Mucosa of descending colon (tissue), 3 donors: ENCODE data around the gene NF2. TPM values are rescaled to one million over a fixed set of nuclear protein-coding genes. Genes with fewer than 3 reads are reported as not detected.

Experiments
- ATAC-seq: fragments of 200-7000 bp; cut with Tn5 transposase; one replicate; pipeline ENCODE4 v1.9.1; 2020; ENCODE audit warnings: mild to moderate bottlenecking, moderate library complexity
- DNase-seq, 3 donors: peaks; one replicate each; pipeline ENCODE4 v3.0.0-alpha.2; 2020
- H3K36me3 ChIP-seq: fragments of 200-600 bp; one replicate; pipeline ENCODE4 v1.8.0; 2021; ENCODE audit warnings: low read depth, mild to moderate bottlenecking
- H3K4me1 ChIP-seq: fragments of 200-600 bp; one replicate; pipeline ENCODE4 v1.8.0; 2021; ENCODE audit warnings: low read depth, mild to moderate bottlenecking
- H3K4me3 ChIP-seq: fragments of 200-600 bp; one replicate; pipeline ENCODE4 v1.8.0; 2021; ENCODE audit warnings: mild to moderate bottlenecking
- H3K9me3 ChIP-seq: fragments of 200-600 bp; one replicate; pipeline ENCODE4 v1.8.0; 2021; ENCODE audit warnings: mild to moderate bottlenecking
- intact Hi-C, 2 donors: fragments of 100-400 bp; cut with DNase I in 1 of 2; cut with micrococcal nuclease in 1 of 2; formaldehyde crosslinking; loops; one replicate each; pipeline versions ENCODE4 v1.11.0 to v1.11.1; 2022; cut with DNase I, micrococcal nuclease
- total RNA-seq, 3 donors: library from RNA; stranded (reverse); fragmentation: NEBNext Ultra II Directional in 2 of 3; extraction: Animal tissue kit (Norgen Biotek cat#: 25700) in 2 of 3; gene quantifications; one replicate each; pipeline versions ENCODE4 v1.2.1 to v1.2.4, GENCODE V29; 2021 to 2023
- TF ChIP-seq, protein P1 (sequence below): fragments of 200-600 bp; IDR thresholded peaks from one replicate; pipeline ENCODE4 v1.8.0; 2022; ENCODE audit warnings: antibody characterized with exemption, mild to moderate bottlenecking
- donor health status: DM: no; HTN: no; CAD: no; lungs with moderate emphysema.
- donor health status: DM: no; HTN: no; CAD: no.
- donor health status: DM: no; HTN: yes; CAD: no.

NF2 gene
- total RNA-seq, 3 donors from 2014 or later = 32.3 to 45.2 (median 43.1) TPM

DNA sequence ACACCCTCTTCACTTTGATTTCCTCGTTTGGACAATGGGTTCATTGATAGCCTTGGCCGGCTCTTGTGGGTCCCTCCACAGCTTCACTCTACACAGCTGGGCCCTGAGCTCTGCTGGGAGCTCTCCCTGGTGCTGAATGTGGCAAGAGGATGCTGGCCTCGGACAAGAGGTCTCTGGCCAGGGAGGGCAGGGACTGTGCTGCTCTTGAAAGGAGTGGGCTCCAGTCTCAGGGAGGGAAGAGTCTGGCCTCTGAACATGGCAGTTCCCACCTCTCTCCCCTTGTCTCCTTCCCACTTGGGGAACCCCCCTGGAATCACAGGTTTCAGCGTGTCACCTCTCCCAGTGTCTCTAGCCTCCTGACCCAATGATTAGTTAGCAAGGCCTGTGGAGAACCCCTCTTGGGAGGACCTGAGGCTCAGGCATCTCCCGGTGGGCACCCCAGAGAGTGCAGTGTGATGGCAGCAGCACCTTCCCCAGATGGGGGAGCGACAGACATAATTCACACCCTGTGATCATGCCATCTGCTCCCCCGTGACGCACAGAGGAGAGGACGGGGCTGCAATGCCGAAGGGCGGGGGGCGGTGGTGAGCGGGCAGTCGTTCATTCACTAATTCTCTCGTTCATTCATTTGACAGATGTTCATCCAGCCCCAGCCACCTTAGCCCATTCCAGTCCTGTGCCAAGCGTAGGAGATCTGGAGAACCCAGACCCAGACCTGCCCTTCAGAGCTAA is 113.5 kb downstream of the NF2 start:
- TF ChIP-seq, protein P1, sequence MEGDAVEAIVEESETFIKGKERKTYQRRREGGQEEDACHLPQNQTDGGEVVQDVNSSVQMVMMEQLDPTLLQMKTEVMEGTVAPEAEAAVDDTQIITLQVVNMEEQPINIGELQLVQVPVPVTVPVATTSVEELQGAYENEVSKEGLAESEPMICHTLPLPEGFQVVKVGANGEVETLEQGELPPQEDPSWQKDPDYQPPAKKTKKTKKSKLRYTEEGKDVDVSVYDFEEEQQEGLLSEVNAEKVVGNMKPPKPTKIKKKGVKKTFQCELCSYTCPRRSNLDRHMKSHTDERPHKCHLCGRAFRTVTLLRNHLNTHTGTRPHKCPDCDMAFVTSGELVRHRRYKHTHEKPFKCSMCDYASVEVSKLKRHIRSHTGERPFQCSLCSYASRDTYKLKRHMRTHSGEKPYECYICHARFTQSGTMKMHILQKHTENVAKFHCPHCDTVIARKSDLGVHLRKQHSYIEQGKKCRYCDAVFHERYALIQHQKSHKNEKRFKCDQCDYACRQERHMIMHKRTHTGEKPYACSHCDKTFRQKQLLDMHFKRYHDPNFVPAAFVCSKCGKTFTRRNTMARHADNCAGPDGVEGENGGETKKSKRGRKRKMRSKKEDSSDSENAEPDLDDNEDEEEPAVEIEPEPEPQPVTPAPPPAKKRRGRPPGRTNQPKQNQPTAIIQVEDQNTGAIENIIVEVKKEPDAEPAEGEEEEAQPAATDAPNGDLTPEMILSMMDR = no peak
- H3K9me3 ChIP-seq = no peaks in the 10 kb centered on the region
- peaks cover 2% of the 10 kb centered on the region for H3K4me1 ChIP-seq
- intact Hi-C loops = no loop called here
- H3K4me3 ChIP-seq = no peak overlapping the region
- peak; percentile 74 for ATAC-seq
- H3K36me3 ChIP-seq = no peaks in the 10 kb centered on the region
- peak in 2 of 3 donors; percentile 69 to 72 for DNase-seq

DNA sequence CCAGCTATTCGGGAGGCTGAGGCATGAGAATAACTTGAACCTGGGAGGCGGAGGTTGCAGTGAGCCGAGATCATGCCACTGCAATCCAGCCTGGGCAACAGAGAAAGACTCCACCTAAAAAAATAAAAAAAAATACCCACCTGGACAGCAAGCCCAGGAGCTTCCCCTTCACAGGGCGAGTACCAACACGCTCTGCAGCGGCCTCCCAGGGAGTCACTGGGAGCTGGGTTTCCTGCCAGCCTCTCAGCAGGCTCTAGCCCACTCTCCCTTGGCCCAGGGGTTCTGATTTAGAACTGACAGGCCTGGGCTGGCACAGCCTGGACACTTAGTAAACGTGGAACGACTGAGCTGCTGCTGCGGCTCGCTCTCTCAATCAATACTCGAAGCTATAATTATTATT is 114.4 kb downstream of the NF2 start:
- H3K4me3 ChIP-seq = no peak overlapping the region
- DNase-seq (no peak), ATAC-seq (no peak)
- H3K4me1 ChIP-seq = peaks cover 2% of the 10 kb centered on the region
- no peaks in the 10 kb centered on the region for H3K36me3 ChIP-seq
- intact Hi-C loops = no loop called here
- TF ChIP-seq, protein P1 = no peak
- H3K9me3 ChIP-seq = no peaks in the 10 kb centered on the region

DNA sequence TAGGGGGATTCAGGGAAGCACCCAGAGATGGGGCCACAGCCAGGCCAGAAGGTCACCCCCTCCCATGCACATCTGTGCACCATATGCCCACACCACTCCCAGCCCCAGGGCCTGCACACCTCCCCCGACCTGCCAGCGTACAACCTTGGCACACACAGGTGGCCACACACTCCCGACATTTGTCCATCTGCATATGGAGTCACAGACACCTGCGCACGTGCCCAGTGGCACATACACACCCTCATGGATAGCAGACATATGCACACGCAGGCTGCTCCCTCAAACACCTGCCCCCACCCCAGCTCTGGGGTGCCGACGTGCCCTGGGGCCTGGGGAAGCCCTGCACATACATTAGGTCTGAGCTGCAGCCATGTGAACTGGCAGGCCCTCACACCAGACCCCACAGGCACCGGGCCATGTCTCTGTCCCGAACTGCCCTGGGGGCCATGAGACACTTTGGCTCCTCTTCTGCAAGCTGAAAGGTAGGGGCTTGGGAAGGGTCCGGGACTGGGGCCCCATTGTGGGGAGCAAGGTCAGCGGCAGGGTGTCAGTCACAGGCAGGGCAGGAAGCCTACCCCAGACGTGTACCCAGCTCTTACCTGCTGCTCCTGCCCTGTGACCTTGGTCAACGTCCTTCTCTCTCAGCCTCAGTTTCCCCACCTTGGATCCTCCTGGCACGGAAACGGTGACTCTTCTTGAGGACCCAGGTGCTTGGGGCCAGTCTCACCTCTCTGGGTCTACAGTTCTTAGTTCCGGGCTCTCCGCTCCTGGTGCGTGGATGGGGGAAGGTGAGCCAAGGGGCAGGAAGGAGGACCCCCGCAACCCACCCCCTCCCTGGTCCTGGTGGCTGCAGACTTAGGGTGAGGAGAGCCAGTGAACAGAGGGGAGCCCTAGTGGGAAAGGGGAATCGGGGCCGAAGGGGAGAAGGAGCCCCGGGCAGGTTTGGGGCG is 115.8 kb downstream of the NF2 start:
- ATAC-seq = no peak
- TF ChIP-seq, protein P1 = no peak
- intact Hi-C loops = no loop called here
- no peak overlapping the region for H3K4me3 ChIP-seq
- H3K36me3 ChIP-seq = no peaks in the 10 kb centered on the region
- peaks cover 2% of the 10 kb centered on the region for H3K4me1 ChIP-seq
- no peaks in the 10 kb centered on the region for H3K9me3 ChIP-seq
- DNase-seq = no peak

DNA sequence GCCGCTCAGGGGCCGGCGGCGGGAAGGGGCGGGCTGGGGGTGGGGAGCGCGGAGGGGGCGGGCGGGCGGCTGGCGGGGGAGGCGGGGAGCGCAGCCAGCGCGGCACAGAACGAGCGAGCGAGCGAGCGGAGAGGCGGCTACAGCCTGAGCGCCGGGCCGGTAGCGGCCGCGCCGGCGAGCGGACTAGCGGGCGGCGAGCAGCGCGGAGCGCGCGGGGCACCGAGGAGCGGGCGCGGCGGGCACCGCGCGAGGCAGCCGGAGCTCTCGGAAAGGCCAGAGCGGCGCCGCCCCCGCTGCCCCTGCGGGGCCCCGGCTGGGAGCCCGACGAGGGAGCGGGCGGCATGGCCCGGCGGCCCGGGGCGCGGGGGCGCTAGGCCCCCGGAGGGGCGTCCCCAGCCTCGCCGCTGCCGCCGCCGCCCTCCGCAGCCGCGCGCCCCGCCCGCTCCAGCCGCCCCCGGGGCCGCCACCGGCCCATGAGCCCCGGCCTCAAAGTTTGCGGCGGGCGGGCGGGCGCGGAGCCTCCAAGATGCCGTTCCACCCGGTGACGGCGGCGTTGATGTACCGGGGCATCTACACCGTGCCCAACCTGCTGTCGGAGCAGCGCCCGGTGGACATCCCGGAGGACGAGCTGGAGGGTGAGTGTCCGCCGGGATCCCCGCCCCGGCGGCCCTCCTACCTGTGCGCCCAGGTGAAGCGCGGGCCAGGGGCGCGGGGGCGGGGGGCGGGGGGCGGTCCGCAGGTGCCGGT is 116.6 kb downstream of the NF2 start, which contains the start of gene CABP7:
Gene CABP7 (plus strand): TSS at position 105 of the 747 bp plus-strand sequence. CDS start 422 bp downstream, at position 527.
- DNase-seq (no peak), ATAC-seq (peak; percentile 19)
- Histone ChIP-seq H3K4me1 (peaks cover 2% of the 10 kb centered on the region), H3K4me3 (no peak within 1 kb of the TSS), H3K9me3 (no peaks in the 10 kb centered on the region), H3K36me3 (no peaks in the 10 kb centered on the region)
- intact Hi-C loops = no loop called here
- TF ChIP-seq, protein P1 = no peak

DNA sequence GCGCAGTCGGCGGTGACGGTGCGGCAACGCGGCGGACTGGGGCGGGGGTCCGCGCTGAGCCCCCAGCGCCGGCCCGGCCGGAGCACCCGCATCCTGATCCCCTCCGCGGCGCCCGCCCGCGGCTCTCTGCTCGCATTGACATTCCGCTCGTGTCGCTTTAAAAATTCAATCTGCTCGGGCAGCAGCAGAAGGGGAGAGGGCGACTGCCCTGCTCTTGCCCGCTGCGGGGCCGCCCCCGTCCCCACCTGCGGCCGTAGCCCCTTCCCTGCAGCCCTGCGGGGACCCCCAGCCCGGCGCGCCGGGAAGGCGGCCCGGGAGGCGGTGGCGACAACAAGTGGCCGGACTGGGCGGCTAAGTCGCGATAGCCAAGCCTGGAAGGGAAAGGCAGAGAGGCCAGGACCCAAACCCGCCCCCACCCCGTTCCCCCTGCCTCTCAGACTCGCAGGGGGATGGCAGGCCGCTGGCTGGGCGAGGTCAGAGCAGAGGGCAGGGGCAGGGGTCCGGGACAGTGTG is 117.4 kb downstream of the NF2 start:
- intact Hi-C loops = no loop called here
- Histone ChIP-seq H3K4me3 (no peak overlapping the region), H3K4me1 (peaks cover 2% of the 10 kb centered on the region), H3K9me3 (no peaks in the 10 kb centered on the region), H3K36me3 (no peaks in the 10 kb centered on the region)
- ATAC-seq (no peak), DNase-seq (no peak)
- TF ChIP-seq, protein P1 = no peak
